GM21723 (cell line): Measurements from ENCODE around the gene RAB11FIP3.

Source experiments
- ATAC-seq: cut with Tn5 transposase; IDR thresholded peaks from one replicate; pipeline ENCODE4 v1.9.1; 2021; ENCODE audit warnings: mild to moderate bottlenecking, moderate library complexity; ENCODE audit not compliant: unreplicated experiment

RAB11FIP3 gene

GRCh38 chr16:543301-544164, 118.1 kb downstream of the RAB11FIP3 start:
- ATAC-seq: no peak

- ATAC-seq: no peak
Measured at GRCh38 chr16:544517-544916, 119.1 kb downstream of the RAB11FIP3 start.

- ATAC-seq: no peak
Measured at GRCh38 chr16:546909-547770, 121.7 kb downstream of the RAB11FIP3 start.

GRCh38 chr16:548586-548985, 123.1 kb downstream of the RAB11FIP3 start:
- ATAC-seq: no peak

- ATAC-seq: no peak
Measured at GRCh38 chr16:549544-550263, 124.3 kb downstream of the RAB11FIP3 start.

- ATAC-seq: no peak
Measured at GRCh38 chr16:551210-551609, 125.8 kb downstream of the RAB11FIP3 start.

- ATAC-seq: no peak
Measured at GRCh38 chr16:552171-552570, 126.7 kb downstream of the RAB11FIP3 start.

- ATAC-seq: no peak
Measured at GRCh38 chr16:553601-554296, 128.3 kb downstream of the RAB11FIP3 start.

- no peak for ATAC-seq
Measured at GRCh38 chr16:554297-554621, 128.8 kb downstream of the RAB11FIP3 start.

GRCh38 chr16:554640-555365, 129.4 kb downstream of the RAB11FIP3 start:
- no peak for ATAC-seq

GRCh38 chr16:555528-556473, 130.4 kb downstream of the RAB11FIP3 start:
- ATAC-seq: no peak

GRCh38 chr16:556474-557173, 131.2 kb downstream of the RAB11FIP3 start:
- ATAC-seq: no peak

- no peak for ATAC-seq
Measured at GRCh38 chr16:557463-558297, 132.2 kb downstream of the RAB11FIP3 start.

GRCh38 chr16:558298-559020, 133.0 kb downstream of the RAB11FIP3 start:
- no peak for ATAC-seq

GRCh38 chr16:559021-559380, 133.6 kb downstream of the RAB11FIP3 start:
- no peak for ATAC-seq

- no peak for ATAC-seq
Measured at GRCh38 chr16:559411-560203, 134.2 kb downstream of the RAB11FIP3 start.
